HFF-Myc (cell line): ENCODE results near the gene FAM177B.

Source experiments
- DNase-seq: peaks from one replicate; pipeline ENCODE4 v3.0.0-alpha.2; 2011; ENCODE audit warnings: low read depth; ENCODE audit errors: extremely low read depth
- H3K4me3 ChIP-seq: replicated peaks from 2 replicates; pipeline ENCODE4 v1.5.1; 2011; ENCODE audit warnings: low read depth, mild to moderate bottlenecking, control low read depth, low read length
- CTCF ChIP-seq: IDR thresholded peaks from 2 replicates; pipeline ENCODE4 v1.5.1; 2012; ENCODE audit warnings: mild to moderate bottlenecking, low read depth, low read length, control low read depth; ENCODE audit errors: missing control alignments

FAM177B gene

GRCh38 chr1:222784916-222785315 lies 47.9 kb downstream of the FAM177B start:
- no peak for TF ChIP-seq CTCF
- H3K4me3 ChIP-seq = no peak overlapping the region
- no peak for DNase-seq

- no peak overlapping the region for H3K4me3 ChIP-seq
- TF ChIP-seq CTCF = no peak
- no peak for DNase-seq
Observed at GRCh38 chr1:222785529-222785928, 48.5 kb downstream of the FAM177B start.

DNA sequence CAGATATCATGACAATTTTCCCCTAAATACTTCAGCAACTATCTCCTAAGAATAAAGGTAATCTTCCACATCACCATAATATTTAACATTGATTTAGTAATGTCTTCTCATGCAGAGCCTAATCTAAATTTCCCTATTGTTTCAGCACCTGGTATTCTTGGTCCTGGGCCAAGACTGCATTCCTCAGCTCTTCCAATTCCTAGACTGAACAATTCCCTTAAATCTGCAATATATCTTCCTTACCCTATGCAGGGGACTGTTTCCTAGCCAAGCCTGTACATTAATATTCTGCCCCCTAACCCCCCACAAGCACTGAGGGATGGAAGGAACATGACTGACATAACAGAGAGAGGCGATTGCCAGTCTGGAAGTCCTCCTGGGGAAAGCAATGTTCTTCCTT lies 49.1 kb downstream of the FAM177B start:
- no peak for TF ChIP-seq CTCF
- no peak overlapping the region for H3K4me3 ChIP-seq
- no peak for DNase-seq

GRCh38 chr1:222787729-222788128 lies 50.7 kb downstream of the FAM177B start:
- DNase-seq = no peak
- no peak overlapping the region for H3K4me3 ChIP-seq
- TF ChIP-seq CTCF = no peak

DNA sequence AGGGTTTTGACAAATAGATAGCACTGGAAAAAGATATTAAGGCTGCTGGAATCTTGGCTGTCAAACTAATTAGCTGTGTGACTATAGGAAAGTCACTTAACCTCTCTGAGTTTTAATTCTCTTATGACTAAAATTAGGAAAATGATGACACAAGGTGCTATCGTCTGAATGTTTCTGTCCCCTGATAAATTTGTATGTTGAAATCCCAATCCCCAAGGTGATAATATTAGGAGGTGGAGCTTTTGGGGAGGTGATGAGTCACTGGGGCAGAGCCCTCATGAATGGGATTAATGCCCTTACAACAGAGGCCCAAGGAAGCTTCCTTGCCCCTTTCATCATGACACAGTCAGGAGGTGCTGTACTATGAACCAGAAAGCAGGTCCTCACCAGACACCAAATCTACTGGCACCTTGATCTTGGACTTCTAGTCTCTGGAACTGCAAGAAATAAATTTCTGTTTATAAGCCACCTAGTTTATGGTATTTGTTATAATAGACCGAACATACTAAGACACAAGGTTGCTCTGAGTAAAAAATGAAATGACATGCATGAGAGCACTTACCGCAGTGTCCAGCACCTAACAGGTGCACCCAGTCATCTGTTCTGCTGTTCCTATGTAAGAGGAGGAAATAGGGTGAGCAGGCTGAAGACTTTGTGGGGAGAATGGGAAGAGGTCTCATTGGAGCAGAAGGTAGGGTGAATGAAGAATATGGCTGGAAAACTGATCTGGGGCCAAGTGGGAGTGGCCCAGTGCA lies 51.6 kb downstream of the FAM177B start:
- H3K4me3 ChIP-seq = no peak overlapping the region
- no peak for TF ChIP-seq CTCF
- no peak for DNase-seq

DNA sequence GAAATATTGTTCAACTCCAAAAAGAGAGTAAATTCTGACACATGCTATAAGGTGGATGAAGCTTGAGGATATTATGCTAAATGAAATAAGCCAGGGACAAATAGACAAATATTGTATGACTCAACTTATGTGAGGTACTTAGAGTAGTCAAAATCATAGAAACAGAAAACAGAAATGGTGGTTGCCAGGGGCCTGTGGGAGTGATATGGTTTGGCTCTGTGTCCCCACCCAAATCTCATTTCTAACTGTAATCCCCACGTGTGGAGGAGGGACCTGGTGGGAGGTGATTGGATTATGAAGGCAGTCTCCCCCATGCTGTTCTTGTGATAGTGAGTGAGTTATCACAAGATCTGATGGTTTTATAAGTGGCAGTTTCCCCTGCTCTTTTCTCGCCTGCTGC lies 53.1 kb downstream of the FAM177B start:
- TF ChIP-seq CTCF = no peak
- H3K4me3 ChIP-seq = no peak overlapping the region
- no peak for DNase-seq

GRCh38 chr1:222790520-222790919 lies 53.5 kb downstream of the FAM177B start:
- H3K4me3 ChIP-seq = no peak overlapping the region
- DNase-seq = no peak
- no peak for TF ChIP-seq CTCF
